ENCODE results near the gene PALM. TPM values are rescaled to one million over a fixed set of nuclear protein-coding genes. Genes with fewer than 3 reads are reported as not detected.
"Not testable (repeated sequence)": the region's sequence is repeated elsewhere in the genome, so short reads cannot be mapped to it uniquely, and the experiment has no call there.

PALM gene
- total RNA-seq, 1 donor from 2014 or later: 42.0 TPM

DNA sequence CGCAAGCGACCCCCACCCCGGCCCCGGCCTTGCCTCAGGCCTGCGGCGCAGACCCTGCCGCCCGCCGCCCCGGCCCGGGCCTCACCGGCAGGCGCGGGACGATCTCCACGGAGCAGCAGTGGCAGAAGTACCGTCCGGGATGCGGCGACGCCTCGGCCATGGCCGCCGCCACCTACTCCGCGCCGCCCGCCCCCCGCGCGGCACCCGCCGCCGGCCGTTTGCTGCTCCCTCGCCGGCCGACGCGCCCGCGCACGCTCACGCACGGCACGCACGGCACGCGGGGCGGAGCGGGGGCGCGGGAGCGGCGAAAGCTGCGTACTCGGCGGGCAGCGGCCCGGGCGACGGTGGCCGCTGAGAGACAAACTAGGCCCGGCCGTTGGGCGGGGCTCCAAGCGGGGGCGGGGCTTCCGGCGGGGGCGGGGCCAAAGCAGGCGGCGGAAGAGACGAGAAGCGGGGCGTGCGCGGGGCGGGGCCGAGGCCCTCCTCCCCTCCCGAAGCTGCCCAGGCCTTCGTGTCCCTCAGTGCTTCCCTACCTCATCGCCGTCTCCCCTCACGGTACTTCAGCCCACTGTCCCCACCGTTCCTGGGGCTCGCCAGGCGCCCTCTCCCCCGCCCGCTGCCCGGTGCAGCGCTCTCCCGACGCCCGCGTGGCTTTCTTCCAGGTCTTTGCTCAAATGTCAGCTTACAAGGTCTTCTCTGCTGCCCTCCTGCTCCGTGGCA lies 45.6 kb upstream of the PALM start, which contains the start of gene RNF126:
RNF126 (minus strand) TSS at position 253 of the 720 bp plus-strand sequence; CDS start at position 160, 93 bp downstream.
- H3K4me3 Mint-ChIP-seq (ENCODE audit: unreplicated experiment): peak within 1 kb of the TSS; percentile 91
- DNase-seq (ENCODE audit: low spot score): peak; percentile 91

DNA sequence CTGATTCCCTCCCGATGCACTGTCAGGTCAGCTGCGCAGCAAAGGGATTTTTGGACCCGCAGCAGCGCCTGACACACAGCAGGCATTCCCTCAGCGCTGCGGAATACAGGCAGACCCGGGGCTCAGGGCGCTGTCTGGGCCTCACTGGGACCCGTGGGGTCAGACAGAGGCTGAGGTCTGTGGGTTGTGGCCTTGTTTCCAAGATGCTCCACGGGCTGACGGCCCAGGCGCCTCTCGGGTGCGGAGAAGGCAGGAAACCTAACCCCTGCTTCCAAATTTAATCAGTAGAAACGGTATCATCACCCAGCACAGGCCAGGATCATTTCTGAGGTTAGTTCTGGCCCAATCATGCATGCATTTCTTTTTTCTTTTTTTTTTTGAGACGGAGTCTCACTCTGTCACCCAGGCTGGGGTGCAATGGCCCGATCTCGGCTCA lies 45.0 kb upstream of the PALM start:
- no peak for DNase-seq (ENCODE audit: low spot score)
- H3K4me3 Mint-ChIP-seq (ENCODE audit: unreplicated experiment): peak overlapping the region; percentile 91
- H3K4me1 Mint-ChIP-seq (ENCODE audit: unreplicated experiment): peaks cover 8% of the 10 kb centered on the region
- H3K27me3 Mint-ChIP-seq (ENCODE audit: unreplicated experiment): peaks cover 20% of the 10 kb centered on the region
- TF ChIP-seq, protein P1, sequence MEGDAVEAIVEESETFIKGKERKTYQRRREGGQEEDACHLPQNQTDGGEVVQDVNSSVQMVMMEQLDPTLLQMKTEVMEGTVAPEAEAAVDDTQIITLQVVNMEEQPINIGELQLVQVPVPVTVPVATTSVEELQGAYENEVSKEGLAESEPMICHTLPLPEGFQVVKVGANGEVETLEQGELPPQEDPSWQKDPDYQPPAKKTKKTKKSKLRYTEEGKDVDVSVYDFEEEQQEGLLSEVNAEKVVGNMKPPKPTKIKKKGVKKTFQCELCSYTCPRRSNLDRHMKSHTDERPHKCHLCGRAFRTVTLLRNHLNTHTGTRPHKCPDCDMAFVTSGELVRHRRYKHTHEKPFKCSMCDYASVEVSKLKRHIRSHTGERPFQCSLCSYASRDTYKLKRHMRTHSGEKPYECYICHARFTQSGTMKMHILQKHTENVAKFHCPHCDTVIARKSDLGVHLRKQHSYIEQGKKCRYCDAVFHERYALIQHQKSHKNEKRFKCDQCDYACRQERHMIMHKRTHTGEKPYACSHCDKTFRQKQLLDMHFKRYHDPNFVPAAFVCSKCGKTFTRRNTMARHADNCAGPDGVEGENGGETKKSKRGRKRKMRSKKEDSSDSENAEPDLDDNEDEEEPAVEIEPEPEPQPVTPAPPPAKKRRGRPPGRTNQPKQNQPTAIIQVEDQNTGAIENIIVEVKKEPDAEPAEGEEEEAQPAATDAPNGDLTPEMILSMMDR (IDR thresholded peaks at IDR 0.05; ENCODE audit: unreplicated experiment): no peak
- peaks cover 4% of the 10 kb centered on the region for H3K36me3 Mint-ChIP-seq (ENCODE audit: low read depth, unreplicated experiment)
- H3K9me3 Mint-ChIP-seq (ENCODE audit: unreplicated experiment): no peaks in the 10 kb centered on the region
- no peak overlapping the region for H3K27ac Mint-ChIP-seq (ENCODE audit: unreplicated experiment)

More for the DNA sequence above, 45.6 kb upstream of the PALM start, which contains the start of gene RNF126:
- Mint-ChIP-seq H3K4me1 (ENCODE audit: unreplicated experiment) (peaks cover 8% of the 10 kb centered on the region), H3K27me3 (ENCODE audit: unreplicated experiment) (peaks cover 20% of the 10 kb centered on the region), H3K36me3 (ENCODE audit: low read depth, unreplicated experiment) (peaks cover 4% of the 10 kb centered on the region), H3K27ac (ENCODE audit: unreplicated experiment) (no peak within 1 kb of the TSS), H3K9me3 (ENCODE audit: unreplicated experiment) (no peaks in the 10 kb centered on the region)
- TF ChIP-seq, protein P1 (IDR thresholded peaks at IDR 0.05; ENCODE audit: unreplicated experiment): no peak

DNA sequence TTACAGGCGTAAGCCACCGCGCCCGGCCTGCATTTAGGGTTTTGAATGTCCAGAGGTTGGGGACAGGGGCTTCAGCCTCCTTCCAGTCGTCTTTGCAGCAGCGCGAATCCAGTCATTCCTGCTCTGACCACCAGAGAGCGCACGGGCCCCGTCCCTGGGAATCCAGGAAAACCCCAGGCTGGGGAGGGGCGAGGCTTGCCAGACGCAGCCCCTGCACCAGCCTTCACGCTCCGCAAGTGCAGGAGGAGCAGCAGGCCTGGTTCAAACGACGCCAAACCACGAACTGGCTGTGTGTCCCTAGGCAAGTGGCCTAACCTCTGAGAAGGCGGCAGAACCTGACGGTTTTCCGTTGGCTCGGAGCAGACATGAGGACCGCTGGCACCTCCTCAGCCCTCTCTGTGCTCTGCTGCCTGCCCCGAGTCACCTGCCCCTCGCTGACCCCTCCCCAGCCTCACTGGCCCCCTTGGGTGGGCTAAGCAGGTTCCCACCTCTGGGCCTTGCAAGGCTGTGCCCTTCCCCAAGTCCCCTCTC lies 43.8 kb upstream of the PALM start:
- no peaks in the 10 kb centered on the region for H3K9me3 Mint-ChIP-seq (ENCODE audit: unreplicated experiment)
- peaks cover 8% of the 10 kb centered on the region for H3K36me3 Mint-ChIP-seq (ENCODE audit: low read depth, unreplicated experiment)
- H3K27me3 Mint-ChIP-seq (ENCODE audit: unreplicated experiment): peaks cover 20% of the 10 kb centered on the region
- peaks cover 8% of the 10 kb centered on the region for H3K4me1 Mint-ChIP-seq (ENCODE audit: unreplicated experiment)
- DNase-seq (ENCODE audit: low spot score): peak; percentile 96
- no peak overlapping the region for H3K27ac Mint-ChIP-seq (ENCODE audit: unreplicated experiment)
- TF ChIP-seq, protein P1 (IDR thresholded peaks at IDR 0.05; ENCODE audit: unreplicated experiment): peak; percentile 91
- H3K4me3 Mint-ChIP-seq (ENCODE audit: unreplicated experiment): no peak overlapping the region

DNA sequence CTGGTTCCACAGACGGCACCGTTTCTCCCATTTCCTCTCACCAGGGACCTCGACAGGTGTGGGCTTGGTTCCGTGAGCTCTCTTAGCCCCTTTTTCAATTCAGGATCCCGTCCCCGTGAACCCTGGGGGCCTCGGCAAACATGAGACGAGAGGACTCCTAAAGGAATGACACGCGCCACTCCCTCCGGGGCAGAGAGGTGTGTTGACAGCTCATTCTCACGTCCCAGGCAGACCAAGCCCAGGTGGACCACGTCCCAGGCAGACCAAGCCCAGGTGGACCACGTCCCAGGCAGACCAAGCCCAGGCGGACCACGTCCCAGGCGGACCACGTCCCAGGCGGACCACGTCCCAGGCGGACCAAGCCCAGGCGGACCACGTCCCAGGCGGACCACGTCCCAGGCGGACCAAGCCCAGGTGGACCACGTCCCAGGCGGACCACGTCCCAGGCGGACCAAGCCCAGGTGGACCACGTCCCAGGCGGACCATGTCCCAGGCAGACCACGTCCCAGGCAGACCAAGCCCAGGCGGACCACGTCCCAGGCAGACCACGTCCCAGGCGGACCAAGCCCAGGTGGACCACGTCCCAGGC lies 41.7 kb upstream of the PALM start:
- not testable (repeated sequence) for H3K4me1 Mint-ChIP-seq (ENCODE audit: unreplicated experiment); H3K36me3 Mint-ChIP-seq (ENCODE audit: low read depth, unreplicated experiment); H3K9me3 Mint-ChIP-seq (ENCODE audit: unreplicated experiment); DNase-seq (ENCODE audit: low spot score); H3K4me3 Mint-ChIP-seq (ENCODE audit: unreplicated experiment)
- Mint-ChIP-seq H3K27ac (ENCODE audit: unreplicated experiment) (peak overlapping the region; percentile 5), H3K27me3 (ENCODE audit: unreplicated experiment) (peaks cover 16% of the 10 kb centered on the region)

DNA sequence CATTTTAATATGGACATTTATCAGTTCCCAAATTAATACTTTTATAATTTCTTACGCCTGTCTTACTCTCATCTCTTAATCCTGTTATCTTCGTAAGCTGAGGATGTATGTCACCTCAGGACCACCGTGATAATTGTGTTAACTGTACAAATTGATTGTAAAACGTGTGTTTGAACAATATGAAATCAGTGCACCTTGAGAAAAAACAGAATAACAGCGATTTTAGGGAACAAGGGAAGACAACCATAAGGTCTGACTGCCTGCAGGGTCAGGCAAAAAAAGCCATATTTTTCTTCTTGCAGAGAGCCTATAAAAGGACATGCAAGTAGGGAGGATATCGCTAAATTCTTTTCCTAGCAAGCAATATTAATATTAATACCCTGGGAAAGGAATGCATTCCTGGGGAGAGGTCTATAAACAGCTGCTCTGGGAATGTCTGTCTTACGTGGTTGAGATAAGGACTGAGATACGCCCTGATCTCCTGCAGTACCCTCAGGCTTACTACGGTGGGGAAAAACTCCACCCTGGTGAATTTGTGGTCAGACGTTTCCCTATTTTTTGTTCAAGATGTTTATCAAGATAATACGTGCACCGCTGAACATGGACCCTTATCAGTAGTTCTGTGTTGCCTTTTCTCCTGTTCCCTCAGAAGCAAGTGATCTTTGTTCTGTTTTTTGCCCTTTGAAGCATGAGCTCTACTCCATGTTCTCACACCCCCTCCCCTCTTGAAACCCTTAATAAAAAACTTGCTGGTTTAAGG lies 39.9 kb upstream of the PALM start:
- H3K4me1 Mint-ChIP-seq (ENCODE audit: unreplicated experiment); H3K27ac Mint-ChIP-seq (ENCODE audit: unreplicated experiment); DNase-seq (ENCODE audit: low spot score); H3K4me3 Mint-ChIP-seq (ENCODE audit: unreplicated experiment); H3K9me3 Mint-ChIP-seq (ENCODE audit: unreplicated experiment); H3K36me3 Mint-ChIP-seq (ENCODE audit: low read depth, unreplicated experiment): not testable (repeated sequence)
- H3K27me3 Mint-ChIP-seq (ENCODE audit: unreplicated experiment): peaks cover 13% of the 10 kb centered on the region

Data from endothelial cell (in vitro differentiated cells).